ENCODE measurements around the gene TGFBRAP1. TPM values are rescaled to one million over a fixed set of nuclear protein-coding genes. Genes with fewer than 3 reads are reported as not detected.

Gene TGFBRAP1
- total and polyA plus RNA-seq, 9 of the 15 experiments (the other 6 are each of a cell fraction or from before 2014, with no cell fraction given), result 3.7 to 18.0 (median 11.0) TPM

DNA sequence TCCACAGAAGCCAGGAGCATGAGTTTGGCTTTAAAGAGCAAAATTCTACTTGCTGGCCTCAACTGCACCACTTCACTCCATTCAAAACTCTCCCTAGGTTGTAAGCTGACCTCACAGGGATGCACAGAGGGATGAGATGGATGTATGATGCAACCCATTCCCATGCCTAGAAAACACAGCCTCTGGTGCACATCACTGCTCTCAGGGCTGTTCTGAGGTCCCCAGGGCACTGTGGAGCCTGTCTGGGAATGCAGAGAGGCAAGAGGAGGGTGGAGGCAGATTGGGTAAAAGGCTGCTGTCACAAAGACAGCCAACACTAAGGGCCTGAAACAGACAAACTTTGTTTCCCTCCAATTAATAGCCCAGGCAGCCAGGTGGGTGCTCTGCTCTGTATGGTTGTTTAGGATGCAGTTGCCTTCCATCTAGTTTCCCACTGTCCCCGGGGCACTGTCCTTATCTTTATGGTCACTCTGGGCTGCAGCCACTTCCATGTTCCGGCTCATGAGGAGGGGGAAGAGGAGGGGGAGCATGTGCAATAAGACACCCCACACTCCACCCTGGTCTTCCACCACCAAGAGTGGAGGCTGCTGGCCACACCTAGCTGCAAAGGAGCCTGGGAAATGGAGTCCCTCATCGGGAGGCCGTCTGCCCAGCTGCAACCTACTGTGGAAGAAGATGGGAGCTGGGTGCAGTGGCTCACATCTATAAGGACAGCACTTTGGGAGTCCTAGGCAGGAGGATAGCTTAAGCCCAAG lies 81.0 kb downstream of the TGFBRAP1 start (continued):
- TF ChIP-seq POU5F1 (IDR thresholded peaks at IDR 0.05; ENCODE audit: borderline replicate concordance, low read depth, low read length, partially characterized antibody) (no peak), ZNF79 (CRISPR knock-in tag; IDR thresholded peaks at IDR 0.05; ENCODE audit: low read depth) (no peak), ZNF263 (CRISPR knock-in tag; IDR thresholded peaks at IDR 0.05; ENCODE audit: borderline replicate concordance) (peak; percentile 91), ETV1 (tag; conservative IDR thresholded peaks at IDR 0.05; ENCODE audit: low read depth) (peak; percentile 49; the same call in 1 of the 2 replicates), SIX5 (IDR thresholded peaks at IDR 0.05; ENCODE audit: borderline replicate concordance in 1 of 2, insufficient read depth in 1 of 2, low read depth in 1 of 2, low read length in 2 of 2) (peak in 1 of 2 experiments; percentile 23; a peak in 1 of 4 replicates), ZNF41 (CRISPR knock-in tag; conservative IDR thresholded peaks at IDR 0.05) (no peak)

DNA sequence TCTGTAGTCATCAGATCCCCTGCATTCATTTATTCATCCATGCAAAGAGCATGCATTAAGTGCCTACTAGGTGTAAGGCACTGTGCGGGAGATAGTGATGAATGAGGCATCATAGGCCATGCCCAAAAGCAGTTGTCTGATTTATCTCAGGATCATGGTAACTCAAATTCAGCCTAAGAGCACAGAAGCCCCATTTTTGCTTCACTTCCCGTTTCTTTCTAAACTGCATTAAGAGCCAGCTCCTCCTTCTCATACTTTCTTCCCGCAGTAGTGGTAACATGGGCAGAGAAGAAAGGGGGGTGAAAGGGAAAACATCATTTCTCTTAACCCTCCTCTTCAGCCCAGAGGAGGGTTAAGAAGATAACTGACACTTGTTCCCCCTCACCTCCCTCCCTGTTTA lies 85.1 kb downstream of the TGFBRAP1 start:
- FAIRE-seq (no peak), ATAC-seq (no peak), DNase-seq (ENCODE audit: extremely low read depth in 1 of 4, low spot score in 3 of 4) (no peak)
- TF ChIP-seq ZNF395 (CRISPR knock-in tag; IDR thresholded peaks at IDR 0.05) (no peak), EHMT2 (IDR thresholded peaks at IDR 0.05) (no peak), SPI1 (IDR thresholded peaks at IDR 0.05; ENCODE audit: borderline replicate concordance, low read depth, low read length) (peak; percentile 72), ZNF668 (CRISPR knock-in tag; IDR thresholded peaks at IDR 0.05) (no peak)
- H3K79me2 ChIP-seq (ENCODE audit: control insufficient read depth, insufficient read depth, low read length), result no peaks in the 10 kb centered on the region
- ChIA-PET POLR2A (no interaction called here), CTCF (ENCODE audit: low intra/inter-chr PET ratio) (no interaction called here)
- in situ Hi-C loops (cut with MboI) (loop anchor here (5.0 kb wide), 1 partner anchor 132 kb away; no protein-coding TSS in a partner anchor), intact Hi-C loops (cut with micrococcal nuclease) (no loop called here)
- no peak overlapping the region for H2AFZ ChIP-seq (ENCODE audit: low read depth, low read length)
- H3K9me1 ChIP-seq (ENCODE audit: control insufficient read depth, insufficient read depth, low read length), result no peaks in the 10 kb centered on the region
- no peak overlapping the region for H3K4me2 ChIP-seq (ENCODE audit: insufficient read depth, low read length)
- H3K27me3 ChIP-seq (ENCODE audit: control insufficient read depth in 2 of 2, insufficient read depth in 2 of 2, low read length in 2 of 2), result peaks cover 19 to 35% of the 10 kb centered on the region in 2 experiments; a peak in 4 of 5 replicates
- H3K27ac ChIP-seq (ENCODE audit: extremely low read depth, low read depth, low read length), result no peak overlapping the region
- H3K9me3 ChIP-seq (replicated peaks; ENCODE audit: control insufficient read depth, insufficient read depth, low read depth, low read length), result no peaks in the 10 kb centered on the region; the same call in 1 of the 2 replicates
- no peak overlapping the region for H3K9ac ChIP-seq (ENCODE audit: insufficient read depth in 1 of 2, low read depth in 2 of 2, low read length in 2 of 2)
- H3K4me1 ChIP-seq (replicated peaks in 1 of 2; ENCODE audit: control insufficient read depth in 2 of 2, insufficient read depth in 2 of 2, low read length in 2 of 2), result peaks cover 0 to 9% of the 10 kb centered on the region in 2 experiments; a peak in 2 of 5 replicates
- H3K4me3 ChIP-seq, result no peak overlapping the region
- WGBS (ENCODE audit: insufficient coverage, low coverage, missing lambda C conversion rate), result 0% methylated on average over 3 of the region's 3 CpGs
- no peaks in the 10 kb centered on the region for H3K36me3 ChIP-seq (ENCODE audit: control insufficient read depth, insufficient read depth, low read length)
- BruUV-seq (replicated peaks), result no TSS peak
- no peaks in the 10 kb centered on the region for H4K20me1 ChIP-seq (replicated peaks; ENCODE audit: control insufficient read depth, insufficient read depth, low read length)
